ENCODE results near the gene RALGAPA2.
"Not testable (repeated sequence)": the region's sequence is repeated elsewhere in the genome, so short reads cannot be mapped to it uniquely, and the experiment has no call there.

The RALGAPA2 gene

DNA sequence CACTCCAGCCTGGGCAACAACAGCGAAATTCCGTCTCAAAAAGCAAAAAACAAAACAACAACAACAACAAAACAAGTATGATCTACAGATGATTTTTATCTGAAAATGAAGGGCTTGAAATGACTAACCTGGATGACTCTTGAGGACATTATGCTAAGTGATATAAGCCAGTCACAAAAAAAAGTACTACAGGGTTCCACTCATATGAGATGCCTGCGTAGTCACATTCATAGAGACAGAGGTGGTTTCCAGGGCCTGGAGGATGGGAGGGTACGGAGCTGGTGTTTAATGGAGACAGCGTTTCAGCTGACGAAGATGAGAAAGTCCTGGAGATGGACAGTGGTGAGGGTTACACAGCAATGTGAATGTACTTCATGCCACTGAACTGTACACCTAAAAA, 352.8 kb downstream of the RALGAPA2 start:
- H3K4me3 ChIP-seq (replicated peaks in 1 of 2; ENCODE audit: low read depth in 2 of 2, low read length in 2 of 2), result no peak overlapping the region
- TF ChIP-seq, protein P1, sequence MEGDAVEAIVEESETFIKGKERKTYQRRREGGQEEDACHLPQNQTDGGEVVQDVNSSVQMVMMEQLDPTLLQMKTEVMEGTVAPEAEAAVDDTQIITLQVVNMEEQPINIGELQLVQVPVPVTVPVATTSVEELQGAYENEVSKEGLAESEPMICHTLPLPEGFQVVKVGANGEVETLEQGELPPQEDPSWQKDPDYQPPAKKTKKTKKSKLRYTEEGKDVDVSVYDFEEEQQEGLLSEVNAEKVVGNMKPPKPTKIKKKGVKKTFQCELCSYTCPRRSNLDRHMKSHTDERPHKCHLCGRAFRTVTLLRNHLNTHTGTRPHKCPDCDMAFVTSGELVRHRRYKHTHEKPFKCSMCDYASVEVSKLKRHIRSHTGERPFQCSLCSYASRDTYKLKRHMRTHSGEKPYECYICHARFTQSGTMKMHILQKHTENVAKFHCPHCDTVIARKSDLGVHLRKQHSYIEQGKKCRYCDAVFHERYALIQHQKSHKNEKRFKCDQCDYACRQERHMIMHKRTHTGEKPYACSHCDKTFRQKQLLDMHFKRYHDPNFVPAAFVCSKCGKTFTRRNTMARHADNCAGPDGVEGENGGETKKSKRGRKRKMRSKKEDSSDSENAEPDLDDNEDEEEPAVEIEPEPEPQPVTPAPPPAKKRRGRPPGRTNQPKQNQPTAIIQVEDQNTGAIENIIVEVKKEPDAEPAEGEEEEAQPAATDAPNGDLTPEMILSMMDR (IDR thresholded peaks at IDR 0.05; ENCODE audit: low read depth, low read length), result no peak
- DNase-seq (ENCODE audit: low read depth in 2 of 2), result no peak

DNA sequence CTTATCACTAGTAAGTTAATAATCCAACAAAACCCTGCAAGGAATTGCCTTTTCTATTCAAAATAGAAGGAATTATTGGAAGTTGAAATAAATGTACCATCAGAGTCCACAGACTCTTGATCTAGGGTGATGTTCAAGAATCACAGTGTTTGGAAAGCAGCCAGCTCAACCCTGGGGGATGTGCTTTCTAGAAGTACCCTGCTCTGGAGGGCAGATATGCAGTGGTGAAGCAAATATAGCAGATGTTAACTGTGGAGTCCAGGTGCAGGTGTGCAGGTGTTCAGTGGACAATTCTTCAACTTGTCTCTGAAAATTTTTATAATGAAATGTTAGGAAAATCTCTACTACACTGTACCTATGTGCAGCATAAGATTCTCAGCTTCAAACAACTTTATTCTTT, 353.6 kb downstream of the RALGAPA2 start:
- no peak for DNase-seq (ENCODE audit: low read depth in 2 of 2)
- TF ChIP-seq, protein P1 (IDR thresholded peaks at IDR 0.05; ENCODE audit: low read depth, low read length), result no peak
- no peak overlapping the region for H3K4me3 ChIP-seq (replicated peaks in 1 of 2; ENCODE audit: low read depth in 2 of 2, low read length in 2 of 2)

DNA sequence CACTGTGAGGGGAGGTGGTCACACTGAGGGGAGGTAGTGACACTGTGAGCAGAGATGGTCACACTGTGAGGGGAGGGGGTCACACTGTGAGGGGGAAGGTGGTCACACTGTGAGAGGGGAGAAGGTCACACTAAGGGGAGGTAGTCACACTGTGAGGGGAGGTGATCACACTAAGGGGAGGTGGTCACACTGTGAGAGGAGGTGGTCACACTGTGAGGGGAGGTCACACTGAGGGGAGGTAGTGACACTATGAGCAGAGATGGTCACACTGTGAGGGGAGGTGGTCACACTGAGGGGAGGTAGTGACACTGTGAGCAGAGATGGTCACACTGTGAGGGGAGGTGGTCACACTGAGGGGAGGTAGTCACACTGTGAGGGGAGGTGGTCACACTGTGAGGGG, 356.9 kb downstream of the RALGAPA2 start:
- not testable (repeated sequence) for H3K4me3 ChIP-seq (replicated peaks in 1 of 2; ENCODE audit: low read depth in 2 of 2, low read length in 2 of 2); DNase-seq (ENCODE audit: low read depth in 2 of 2)

DNA sequence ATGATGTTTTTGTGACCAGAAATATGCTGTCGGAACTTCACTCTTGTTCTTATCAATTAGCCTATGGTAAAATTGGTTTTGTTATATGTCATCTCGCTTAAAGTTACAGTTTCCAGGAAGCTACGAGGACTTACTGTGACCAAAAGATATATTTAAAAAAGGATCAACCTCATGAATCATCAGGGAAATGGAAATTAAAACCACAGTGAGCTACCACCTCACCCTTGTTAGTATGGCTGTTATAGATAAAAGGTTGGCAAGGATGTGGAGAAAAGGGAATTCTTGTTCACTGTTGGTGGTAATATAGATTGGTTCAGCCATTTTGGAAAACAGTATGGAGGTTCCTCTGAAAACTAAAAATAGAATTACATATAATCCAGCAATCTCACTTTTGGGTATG, 358.9 kb downstream of the RALGAPA2 start:
- TF ChIP-seq, protein P1 (IDR thresholded peaks at IDR 0.05; ENCODE audit: low read depth, low read length), result no peak
- DNase-seq (ENCODE audit: low read depth in 2 of 2), result no peak
- H3K4me3 ChIP-seq (replicated peaks in 1 of 2; ENCODE audit: low read depth in 2 of 2, low read length in 2 of 2), result no peak overlapping the region

DNA sequence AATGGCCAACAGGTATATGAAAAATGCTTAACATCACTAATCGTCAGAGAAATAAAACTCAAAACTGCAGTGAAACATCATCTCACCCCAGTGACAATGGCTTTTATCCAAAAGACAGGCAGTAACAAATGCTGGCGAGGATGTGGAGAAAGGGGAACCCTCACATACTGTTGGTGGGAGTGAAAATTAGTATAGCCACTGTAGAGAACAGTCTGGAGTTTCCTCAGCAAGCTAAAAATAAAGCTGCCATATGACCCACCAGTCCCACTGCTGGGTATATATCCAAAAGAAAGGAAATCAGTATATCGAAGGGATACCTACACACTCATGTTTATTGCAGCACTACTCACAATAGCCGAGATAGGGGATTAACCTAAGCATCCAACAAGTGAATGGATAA, 368.0 kb downstream of the RALGAPA2 start:
- H3K4me3 ChIP-seq (replicated peaks in 1 of 2; ENCODE audit: low read depth in 2 of 2, low read length in 2 of 2), result no peak overlapping the region
- DNase-seq (ENCODE audit: low read depth in 2 of 2), result no peak
- TF ChIP-seq, protein P1 (IDR thresholded peaks at IDR 0.05; ENCODE audit: low read depth, low read length), result no peak

DNA sequence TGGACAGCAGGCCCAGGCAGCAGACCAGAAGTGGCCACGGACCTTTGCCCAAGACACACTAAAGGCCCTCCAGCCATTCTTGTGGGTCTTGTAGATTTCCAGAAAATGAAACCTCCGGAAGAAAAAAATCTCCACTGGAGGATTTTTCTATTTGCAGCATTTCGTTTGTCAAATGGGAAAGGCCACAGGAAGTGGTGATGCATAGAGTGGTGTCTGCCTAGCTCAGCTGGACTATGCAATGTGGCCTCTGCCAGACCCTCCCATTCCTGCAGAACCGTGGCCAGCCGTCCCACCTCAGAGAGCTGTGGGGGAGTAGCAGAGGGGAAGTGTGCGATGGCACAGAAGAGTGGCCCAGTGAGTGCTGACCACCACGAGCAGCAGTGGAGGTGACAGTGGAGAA, 368.5 kb downstream of the RALGAPA2 start:
- H3K4me3 ChIP-seq (replicated peaks in 1 of 2; ENCODE audit: low read depth in 2 of 2, low read length in 2 of 2), result no peak overlapping the region
- no peak for DNase-seq (ENCODE audit: low read depth in 2 of 2)
- TF ChIP-seq, protein P1 (IDR thresholded peaks at IDR 0.05; ENCODE audit: low read depth, low read length), result no peak

Measured in cardiac fibroblast (primary cell).